GM18502 (cell line): ENCODE results near the gene CAMK1.

Experiments used
- ATAC-seq: cut with Tn5 transposase; IDR thresholded peaks from one replicate; pipeline ENCODE4 v1.9.1; 2021; ENCODE audit warnings: mild to moderate bottlenecking; ENCODE audit not compliant: unreplicated experiment, poor library complexity

Gene CAMK1

DNA sequence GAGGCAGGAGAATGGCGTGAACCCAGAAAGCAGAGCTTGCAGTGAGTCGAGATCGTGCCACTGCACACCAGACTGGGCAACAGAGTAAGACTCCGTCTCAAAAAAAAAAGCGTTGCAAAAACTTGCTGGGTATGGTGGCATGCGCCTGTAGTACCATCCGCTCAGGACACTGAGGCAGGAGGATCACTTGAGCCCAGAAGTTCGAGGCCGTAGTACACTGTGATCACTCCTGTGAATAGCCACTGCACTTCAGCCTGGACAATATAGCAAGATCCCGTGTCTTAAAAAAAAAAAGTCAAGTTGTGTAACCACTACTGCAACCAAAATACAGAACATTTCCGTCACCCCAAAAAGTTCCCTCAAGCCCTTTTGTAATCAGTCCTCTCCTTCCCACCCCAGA lies 24.7 kb upstream of the CAMK1 start:
- ATAC-seq = no peak

DNA sequence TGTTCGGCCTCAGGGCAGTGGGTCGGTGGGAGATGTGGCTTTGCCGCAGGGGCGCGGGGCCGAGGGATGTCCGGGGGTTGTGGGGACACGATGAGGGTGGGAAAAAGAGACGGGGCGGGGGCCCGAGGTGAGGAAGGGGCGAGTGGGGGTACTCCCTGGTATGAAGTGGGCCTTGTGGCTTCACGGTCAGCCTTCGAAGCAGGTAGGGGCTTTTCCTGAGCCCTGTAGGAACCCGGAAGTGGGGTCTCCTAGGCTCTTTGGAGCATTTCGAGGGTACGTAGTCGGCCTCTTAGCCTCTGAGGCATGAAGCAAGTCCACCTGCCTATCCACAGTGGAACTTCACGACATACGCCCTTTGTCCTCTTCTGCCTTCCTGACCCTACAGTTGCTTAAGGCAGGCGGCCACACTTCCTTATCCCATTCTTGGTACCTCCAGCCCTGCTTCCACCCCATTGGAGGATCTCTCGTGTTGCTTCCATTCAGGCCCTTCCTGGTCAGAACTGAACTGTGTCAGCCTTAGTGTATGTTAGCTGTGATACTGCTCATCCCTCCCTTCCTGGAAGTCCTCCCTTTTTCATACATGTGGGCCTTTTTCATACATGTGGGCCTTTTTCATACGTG lies 23.5 kb upstream of the CAMK1 start:
- ATAC-seq = no peak

DNA sequence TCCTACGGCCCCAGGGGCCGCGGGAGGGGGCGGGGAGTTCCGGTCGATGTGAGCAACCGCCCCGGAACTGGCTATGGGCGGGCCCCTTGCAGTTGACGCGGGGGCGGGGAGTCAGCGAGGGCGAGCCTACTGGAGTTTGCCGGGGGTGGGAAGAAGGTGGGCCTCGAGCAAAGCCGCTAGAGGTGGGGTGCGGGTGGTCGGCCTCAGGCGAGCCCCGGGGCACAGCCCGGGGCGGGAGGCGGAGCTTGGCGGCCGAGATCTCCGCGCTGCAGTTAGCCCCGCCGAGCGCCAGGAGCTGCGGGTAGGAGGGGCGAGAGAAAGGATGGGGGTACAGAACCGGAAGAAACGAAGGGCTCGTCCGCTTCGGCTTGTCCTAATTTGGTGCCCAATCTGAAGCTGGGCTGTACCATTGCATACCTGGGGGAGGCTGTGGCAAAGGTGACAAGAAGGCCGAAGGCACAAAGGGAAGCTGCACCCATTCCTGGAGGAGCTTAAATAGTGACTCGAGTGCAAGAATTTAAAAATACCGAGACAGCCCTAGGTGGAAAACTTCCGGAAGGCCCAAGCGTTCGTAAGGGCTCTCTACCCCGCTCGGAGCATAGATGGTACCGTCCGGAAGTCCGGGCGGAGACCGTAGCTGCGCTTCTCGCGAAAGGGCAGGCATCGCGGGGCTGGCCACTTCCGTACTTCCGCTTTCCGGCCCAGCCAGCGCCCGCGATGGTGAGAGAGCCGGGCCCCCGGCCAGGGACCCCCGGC lies 22.8 kb upstream of the CAMK1 start, which contains the start of the genes ARPC4 and TADA3:
ARPC4 (plus strand) TSS at position 678 of the 756 bp plus-strand sequence; CDS start at position 718, 40 bp downstream.
TADA3 (minus strand) TSS at position 69 of the 756 bp plus-strand sequence. CDS start 1,007 bp downstream, outside the sequence.
- peak; percentile 83 for ATAC-seq

DNA sequence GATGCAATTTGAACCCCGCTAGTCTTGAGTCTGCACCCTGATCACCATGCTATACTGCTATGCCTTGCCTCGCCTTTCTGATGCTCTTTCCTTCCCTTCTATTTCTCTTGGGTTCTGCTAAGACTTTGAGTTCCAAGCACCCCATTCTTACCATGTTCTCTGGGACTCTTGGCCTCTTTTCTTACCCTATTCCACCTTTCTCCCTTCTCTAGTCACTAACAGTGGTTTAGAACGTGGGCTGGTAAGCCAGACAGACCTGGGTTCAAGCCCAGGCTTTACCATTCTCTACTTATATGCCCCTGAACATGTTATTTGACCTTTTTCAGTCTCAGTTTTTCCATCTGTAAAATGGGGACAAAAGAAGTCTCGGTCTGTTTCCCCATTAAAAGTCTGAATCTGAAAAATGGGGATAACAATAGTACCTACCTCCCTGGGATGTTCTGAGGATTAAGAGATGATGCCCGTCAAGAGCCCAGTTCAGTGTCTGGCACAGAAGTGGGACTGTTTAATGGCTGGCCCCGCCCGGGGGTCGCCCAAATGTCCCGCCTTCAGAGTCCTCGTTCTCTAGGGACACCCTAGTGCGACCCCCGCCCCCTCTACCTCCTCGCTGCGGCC lies 22.1 kb upstream of the CAMK1 start:
- ATAC-seq = no peak

DNA sequence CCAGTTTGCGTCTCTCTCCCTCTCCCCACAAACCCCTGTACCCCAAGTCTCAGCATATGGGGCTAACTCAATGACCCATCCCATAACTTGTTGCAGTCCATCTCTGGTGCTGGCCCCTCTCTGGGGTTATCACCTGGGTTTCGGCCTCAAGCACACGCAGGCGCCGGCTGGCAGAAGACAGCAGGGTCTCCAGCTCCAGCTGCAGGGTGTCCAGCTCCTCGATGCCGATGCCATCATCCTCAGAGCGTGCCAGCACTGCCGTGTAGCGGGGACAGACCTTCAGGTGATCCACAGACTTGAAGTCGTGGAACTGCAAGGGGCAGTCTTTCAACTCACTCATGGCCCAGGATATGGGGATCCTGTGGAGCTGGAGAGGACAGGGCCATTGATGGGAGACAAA lies 21.4 kb upstream of the CAMK1 start:
- ATAC-seq = no peak

DNA sequence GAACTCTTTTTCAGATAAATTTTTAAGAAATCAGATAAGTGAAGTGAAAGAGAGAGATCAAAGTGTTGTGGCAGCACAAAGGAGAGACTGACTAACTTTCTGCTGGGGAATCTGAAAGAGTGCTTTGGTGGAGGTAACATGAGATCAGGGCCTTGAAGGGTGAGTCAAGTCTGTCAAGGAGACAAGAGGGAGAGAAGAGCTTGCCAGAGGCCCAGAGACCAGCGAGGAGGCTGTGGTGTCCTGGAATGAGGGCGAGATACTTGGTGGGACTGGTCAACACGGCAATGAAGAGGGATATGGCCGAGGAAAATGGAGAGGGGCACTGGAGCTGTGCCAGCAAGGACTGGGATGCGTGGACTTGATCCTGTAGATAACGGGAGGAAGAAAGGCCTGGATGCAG lies 18.0 kb upstream of the CAMK1 start:
- no peak for ATAC-seq

DNA sequence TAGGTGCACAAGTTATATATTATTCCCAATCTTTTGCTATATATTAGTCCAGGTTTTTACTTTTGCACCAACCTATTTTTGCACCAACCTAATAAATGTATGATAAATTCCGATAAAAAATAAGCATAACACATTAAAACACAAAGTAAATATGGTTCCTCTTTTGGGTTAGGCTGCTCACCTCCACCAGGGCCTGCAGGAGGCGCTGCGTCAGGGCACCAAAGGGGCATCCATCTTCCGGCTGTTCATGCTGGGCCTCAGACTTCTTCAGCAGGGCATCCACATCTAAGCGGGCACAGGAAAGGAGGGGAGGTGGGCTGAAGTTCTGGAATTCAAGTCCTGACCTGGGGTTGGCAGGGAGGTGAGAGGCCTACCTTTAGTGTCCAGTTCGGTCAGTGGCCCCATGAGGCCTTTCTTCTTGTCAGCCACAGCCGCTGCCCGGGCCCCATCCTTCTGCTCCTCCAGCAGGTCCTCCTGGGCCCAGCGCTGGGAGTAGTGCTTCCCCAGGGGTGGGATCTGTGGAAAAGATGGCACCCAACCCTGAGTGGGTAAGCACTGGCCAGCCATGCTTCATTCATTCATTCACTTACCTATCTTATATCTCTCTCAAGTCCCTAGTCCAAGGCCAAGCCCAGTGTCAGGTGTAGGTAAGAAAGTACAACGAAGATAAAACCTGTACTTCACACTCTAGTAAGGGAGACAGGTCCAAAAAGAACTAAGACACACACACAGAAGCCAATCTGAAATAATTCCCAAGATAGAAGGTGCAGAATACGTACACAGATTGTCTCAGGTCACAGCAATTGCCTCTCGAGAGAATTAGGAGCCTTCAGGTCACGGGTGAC lies 17.3 kb upstream of the CAMK1 start:
- no peak for ATAC-seq

DNA sequence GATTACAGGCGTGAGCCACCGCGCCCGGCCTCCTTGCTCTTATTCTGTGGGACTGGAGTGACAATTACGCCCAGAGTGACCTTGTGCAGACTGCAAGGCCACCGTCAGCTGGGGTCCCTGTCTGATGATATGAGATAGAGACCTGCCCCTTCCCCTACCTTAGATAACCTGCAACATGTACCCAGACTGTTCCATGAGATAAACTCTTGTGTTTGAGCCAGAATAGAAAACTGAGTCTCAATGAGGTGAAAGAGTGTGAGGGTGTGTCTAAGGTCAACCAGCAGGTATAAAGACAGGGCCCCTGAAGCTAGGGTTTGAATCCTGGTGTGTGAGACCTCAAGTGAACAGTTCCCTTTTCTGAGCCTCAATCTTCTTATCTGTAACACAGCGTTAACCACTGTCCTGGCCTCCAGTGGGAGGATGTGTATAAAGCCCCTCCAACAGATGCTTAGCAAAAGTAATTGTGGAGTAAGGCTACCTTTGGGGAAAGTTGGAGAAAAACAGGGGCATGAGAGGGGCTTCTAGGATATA lies 16.5 kb upstream of the CAMK1 start:
- no peak for ATAC-seq

DNA sequence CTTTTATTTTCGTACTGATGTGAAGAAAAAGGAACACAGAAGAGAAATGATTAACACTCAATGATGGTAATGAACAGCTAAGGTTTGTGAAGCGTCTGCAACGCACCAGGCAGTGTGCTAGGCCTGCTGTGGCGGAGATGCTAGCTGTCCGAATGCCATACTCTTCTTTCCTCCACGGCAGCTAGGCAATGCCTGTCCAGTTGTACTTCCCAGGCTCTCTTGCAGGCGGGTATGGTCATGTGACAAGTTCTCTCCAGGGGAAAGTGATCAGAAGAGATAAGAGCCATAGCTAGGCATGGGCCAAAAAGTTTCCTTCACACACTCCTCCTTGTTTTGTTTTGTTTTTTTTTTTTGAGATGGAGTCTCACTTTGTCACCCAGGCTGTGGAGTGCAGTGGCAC lies 15.9 kb upstream of the CAMK1 start:
- no peak for ATAC-seq

DNA sequence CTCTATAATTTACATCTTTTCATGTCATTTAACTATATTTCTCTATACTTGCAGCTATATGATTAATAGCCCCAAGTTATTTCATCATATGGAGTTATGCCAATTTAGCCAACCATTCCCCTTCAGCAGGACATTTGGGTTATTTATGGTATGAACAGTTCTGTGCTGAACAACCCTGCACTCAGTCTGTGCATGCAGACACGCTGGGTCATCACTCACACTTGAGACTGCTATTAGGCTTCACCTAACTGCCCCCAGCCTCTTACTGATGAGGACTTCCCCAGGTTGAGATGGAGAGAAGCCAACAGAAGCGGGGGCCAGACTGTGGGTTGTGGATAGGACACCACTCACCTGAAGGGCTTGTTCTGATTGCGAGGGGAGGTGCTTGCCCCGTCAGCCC lies 15.2 kb upstream of the CAMK1 start:
- ATAC-seq = no peak

DNA sequence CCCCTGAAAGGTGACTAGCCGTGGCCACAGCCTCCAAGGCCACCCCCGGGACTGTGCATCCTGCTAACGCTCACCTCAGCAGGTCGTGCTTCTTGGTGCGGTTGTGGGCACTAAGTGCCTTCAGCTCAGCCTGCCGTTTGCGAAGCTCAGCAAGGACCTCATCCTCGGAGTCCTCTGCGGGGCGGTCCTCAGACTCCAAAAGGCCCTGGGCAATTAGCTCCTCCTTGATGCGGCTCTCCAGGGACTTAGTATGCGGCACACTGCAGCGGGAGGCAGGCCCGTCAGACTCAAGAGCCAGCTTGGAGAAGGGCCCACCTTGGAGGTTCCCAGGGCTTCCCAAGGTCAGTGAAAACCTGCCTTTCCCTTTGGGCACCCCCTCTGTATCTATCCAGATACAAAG lies 14.2 kb upstream of the CAMK1 start:
- no peak for ATAC-seq

DNA sequence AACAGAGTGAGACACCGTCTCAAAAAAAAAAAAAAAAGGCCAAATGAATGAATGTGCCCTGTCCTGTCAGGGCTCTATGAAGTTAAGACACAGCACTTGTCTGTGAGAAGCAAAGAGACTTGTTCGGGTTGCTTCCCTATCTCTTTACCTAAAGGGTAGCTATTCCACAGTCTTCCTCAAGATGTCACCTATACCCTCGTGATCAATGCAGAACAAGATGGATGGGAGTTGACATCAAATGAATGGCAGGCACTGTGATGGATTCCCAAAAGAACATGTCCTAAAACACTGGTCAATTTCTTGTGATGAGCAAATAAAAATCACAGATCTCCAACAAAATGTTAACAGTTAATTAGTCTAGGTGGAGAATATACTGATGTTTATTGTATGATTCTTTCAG lies 13.0 kb upstream of the CAMK1 start:
- no peak for ATAC-seq

DNA sequence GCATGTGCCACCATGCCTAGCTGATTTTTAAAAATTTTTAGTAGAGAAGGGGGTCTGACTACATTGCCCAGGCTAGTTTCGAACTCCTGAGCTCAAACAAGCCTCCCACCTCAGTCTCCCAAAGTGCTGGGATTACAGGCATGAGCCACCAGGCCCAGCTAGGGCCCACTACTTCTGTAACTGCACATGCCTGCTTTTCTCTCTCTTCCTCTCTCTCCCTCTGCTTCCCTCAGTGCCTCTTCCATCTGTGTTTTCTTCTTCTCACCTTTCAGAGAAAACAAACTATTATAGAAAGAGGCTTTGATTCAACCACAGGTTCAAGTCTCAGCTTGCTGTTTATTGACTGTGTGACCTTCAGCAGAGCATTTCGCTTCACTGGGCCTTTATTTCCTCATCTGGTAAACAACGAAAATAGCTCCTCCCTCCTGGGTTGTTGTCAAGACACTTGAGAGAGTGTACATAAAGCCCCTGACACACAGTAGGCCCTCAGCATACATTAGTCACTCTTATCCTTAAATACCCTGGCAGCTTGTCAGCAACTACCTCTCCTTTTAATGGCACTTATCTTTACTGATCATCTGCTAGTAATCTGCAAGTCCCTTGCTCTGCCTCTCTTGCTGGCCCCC lies 12.3 kb upstream of the CAMK1 start:
- no peak for ATAC-seq

DNA sequence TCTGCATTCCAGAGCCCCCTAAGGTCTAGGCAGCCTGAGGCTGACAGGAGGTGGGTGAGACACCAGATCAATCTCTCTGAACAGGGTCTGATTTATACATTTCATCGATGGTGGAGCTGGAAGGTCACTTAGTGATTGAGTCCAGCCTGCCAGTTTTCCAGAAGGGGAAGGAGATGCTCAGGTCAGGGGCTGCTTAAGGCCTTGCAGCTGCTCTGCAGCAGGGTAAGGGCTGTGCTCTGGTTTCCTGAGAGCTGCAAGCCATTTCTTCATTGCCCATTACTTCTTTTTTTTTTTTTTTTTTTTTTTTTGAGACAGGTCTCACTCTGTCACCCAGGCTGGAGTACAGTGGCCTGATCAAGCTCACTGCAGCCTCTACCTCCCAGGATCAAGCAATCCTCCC lies 11.8 kb upstream of the CAMK1 start:
- no peak for ATAC-seq

DNA sequence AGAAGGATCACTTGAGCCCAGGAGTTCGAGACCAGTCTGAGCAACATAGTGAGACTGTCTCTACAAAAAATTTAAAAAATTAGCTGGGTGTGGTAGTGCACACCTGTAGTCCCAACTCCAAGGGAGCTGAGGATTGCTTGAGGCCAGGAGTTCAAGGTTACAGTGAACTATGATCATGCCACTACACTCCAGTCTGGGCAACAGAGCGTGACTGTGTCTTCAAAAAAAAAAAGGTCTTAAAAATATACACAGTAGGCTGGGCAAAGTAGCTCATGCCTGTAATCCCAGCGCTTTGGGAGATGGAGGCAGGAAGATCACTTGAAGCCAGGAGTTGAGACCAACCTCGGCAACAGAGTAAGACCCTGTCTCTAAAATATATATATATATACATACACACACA lies 11.2 kb upstream of the CAMK1 start:
- ATAC-seq = no peak

DNA sequence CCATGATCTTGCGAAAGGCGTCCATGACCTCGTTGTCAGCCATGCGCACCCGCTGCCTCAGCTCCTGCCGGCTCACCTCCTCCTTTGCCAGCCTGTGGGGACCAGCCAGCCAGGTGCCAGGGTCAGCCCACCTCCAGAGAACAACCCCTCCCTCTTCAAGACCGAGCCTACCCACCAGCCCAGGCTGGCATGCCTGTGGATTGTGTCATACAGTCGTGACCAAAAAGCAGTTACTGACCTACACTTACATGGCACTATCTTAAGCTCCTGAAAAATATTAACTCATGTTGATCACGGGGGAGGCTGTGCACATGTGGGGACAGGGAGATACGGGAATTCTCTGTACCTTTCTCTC lies 10.7 kb upstream of the CAMK1 start:
- peak; percentile 13 for ATAC-seq

DNA sequence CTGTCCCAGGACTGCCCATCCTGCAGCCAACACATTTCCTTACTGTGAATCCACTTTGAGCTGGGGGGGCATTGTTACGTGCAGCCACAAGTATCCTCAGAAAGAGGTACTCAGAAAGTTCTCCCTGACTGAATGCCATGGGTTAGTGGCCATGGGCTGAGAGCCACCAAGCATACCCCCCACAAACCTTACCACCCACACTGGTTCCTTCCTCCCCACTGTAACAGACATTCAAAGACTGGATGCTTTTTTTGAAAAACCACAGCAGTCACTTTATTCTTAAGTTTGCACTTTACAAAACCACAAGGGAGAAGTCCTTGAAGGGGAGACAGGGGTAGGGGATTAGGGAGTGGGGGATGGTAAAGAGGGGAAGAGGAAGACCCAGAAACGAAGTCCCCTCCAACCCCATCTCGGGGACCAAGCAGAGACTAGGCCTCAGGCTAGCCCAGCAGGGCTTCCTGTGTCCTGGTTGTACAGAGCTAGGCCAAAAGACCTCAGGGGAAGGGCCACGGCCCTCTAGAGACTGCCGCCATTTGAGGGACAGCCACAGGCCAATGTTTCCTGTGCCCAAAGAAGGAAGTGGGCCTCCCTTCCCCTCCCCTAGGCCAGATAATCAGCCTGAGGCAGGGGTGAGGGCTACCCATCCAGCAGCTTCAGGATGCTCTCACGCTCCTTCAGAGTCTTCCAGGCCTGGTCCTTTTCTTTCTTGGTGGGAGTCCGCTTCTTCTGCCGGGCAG lies 10.1 kb upstream of the CAMK1 start:
- ATAC-seq = peak; percentile 55

DNA sequence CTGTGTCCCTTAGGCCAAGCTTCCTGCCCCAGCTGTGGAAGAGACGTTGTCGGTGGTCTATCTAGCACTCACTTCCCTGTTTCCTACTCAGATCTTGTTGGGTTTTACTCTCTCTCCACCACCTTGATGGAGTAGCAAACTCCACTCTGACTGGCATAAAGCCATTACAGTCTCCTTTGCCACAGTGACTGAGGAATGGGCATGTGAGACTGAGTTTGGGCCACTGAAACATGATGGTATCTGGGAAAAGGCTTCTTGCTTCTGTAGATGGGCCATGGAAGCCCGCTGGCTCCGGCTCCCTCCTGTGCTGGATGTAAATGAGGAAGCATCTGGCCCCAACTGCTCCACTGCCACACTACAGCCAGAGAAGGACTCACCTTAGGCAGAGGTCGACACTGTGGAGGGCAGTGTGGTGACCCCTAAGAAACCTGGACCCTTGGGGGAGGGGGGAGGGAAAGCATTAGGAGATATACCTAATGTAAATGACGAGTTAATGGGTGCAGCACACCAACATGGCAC lies 9.4 kb upstream of the CAMK1 start:
- no peak for ATAC-seq
